Measurements from ENCODE around the gene GPR18. TPM values are rescaled to one million over a fixed set of nuclear protein-coding genes. Genes with fewer than 3 reads are reported as not detected.

GPR18 gene
- total RNA-seq, 1 experiment from 2014 or later = not detected

DNA sequence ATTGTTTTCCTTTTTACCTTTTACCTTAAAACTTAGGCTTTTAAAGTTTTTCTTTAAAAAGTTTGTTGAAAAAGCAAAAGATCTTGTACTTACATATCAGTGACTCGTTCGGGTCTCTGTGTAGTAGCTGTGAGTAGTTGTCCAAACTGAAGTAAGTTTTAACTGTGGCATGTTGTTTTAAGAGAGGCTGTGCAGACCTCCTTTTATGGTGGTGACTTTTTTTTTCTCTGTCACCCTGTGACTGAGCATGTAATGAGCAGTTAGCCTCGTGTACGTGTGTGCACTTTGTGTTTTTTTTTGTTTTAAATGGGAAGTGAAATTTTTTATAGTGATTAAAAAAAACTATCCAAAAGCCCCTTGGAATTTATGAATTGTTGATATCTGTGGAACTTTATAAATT, 49.1 kb upstream of the GPR18 start, which contains the start of gene GPR183:
Gene GPR183, minus strand, starts transcription at position 153 of the 400 bp plus-strand sequence. CDS start 11,254 bp downstream, outside the sequence.
- no peak for DNase-seq
- no peaks in the 10 kb centered on the region for H3K27me3 Mint-ChIP-seq (ENCODE audit: low read depth)
- H4K5ac ChIP-seq (ENCODE audit: insufficient read length, low read depth, low read length) = no peak within 1 kb of the TSS
- H3K9me3 Mint-ChIP-seq = no peaks in the 10 kb centered on the region
- no peak within 1 kb of the TSS for H3K23ac ChIP-seq (ENCODE audit: insufficient read length, low read depth, low read length)
- no peak within 1 kb of the TSS for H2BK20ac ChIP-seq (ENCODE audit: low read depth, low read length, poor library complexity, severe bottlenecking)
- H3K18ac ChIP-seq (ENCODE audit: insufficient read length, low read depth, low read length) = no peak within 1 kb of the TSS
- no CpG with 5 or more reads among the region's 4 CpGs for WGBS (ENCODE audit: extremely low coverage, insufficient read length, low lambda C conversion rate)
- H2BK5ac ChIP-seq (ENCODE audit: insufficient read length, low read length) = no peak within 1 kb of the TSS
- peak within 1 kb of the TSS in 1 of 3 experiments; percentile 21; a peak in 2 of 7 replicates for H3K27ac Mint-ChIP-seq
- H3K4ac ChIP-seq (ENCODE audit: low read depth, low read length) = no peak within 1 kb of the TSS
- H4K91ac ChIP-seq (ENCODE audit: insufficient read length, low read depth, low read length) = no peak within 1 kb of the TSS
- no peak within 1 kb of the TSS for H3K4me2 ChIP-seq (ENCODE audit: insufficient read depth, insufficient read length, low read length)
- H3K23me2 ChIP-seq (ENCODE audit: insufficient read length, low read depth, low read length, poor library complexity, severe bottlenecking) = no peaks in the 10 kb centered on the region
- H3K4me1 Mint-ChIP-seq = peaks cover 15 to 19% of the 10 kb centered on the region in 2 experiments
- H3K79me1 ChIP-seq (ENCODE audit: insufficient read depth, low read depth, low read length, poor library complexity, severe bottlenecking) = no peaks in the 10 kb centered on the region
- no peak within 1 kb of the TSS for H2BK120ac ChIP-seq (ENCODE audit: low read depth, low read length, poor library complexity, severe bottlenecking)
- no peak within 1 kb of the TSS for H3K56ac ChIP-seq (ENCODE audit: insufficient read length, low read depth, low read length)
- no peaks in the 10 kb centered on the region for H3K9me3 ChIP-seq (ENCODE audit: control insufficient read depth, low read depth, low read length)
- H2BK15ac ChIP-seq (ENCODE audit: low read depth, low read length) = no peak within 1 kb of the TSS; the same call in 1 of the 2 replicates
- peak within 1 kb of the TSS; percentile 8 for H3K9ac ChIP-seq (ENCODE audit: extremely low read depth, insufficient read length, low read length)
- H3K4me1 ChIP-seq (ENCODE audit: insufficient read depth, low read length) = no peaks in the 10 kb centered on the region; the same call in 1 of the 2 replicates
- TF ChIP-seq, protein P1, sequence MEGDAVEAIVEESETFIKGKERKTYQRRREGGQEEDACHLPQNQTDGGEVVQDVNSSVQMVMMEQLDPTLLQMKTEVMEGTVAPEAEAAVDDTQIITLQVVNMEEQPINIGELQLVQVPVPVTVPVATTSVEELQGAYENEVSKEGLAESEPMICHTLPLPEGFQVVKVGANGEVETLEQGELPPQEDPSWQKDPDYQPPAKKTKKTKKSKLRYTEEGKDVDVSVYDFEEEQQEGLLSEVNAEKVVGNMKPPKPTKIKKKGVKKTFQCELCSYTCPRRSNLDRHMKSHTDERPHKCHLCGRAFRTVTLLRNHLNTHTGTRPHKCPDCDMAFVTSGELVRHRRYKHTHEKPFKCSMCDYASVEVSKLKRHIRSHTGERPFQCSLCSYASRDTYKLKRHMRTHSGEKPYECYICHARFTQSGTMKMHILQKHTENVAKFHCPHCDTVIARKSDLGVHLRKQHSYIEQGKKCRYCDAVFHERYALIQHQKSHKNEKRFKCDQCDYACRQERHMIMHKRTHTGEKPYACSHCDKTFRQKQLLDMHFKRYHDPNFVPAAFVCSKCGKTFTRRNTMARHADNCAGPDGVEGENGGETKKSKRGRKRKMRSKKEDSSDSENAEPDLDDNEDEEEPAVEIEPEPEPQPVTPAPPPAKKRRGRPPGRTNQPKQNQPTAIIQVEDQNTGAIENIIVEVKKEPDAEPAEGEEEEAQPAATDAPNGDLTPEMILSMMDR (conservative IDR thresholded peaks at IDR 0.05) = no peak
- H2AK5ac ChIP-seq (ENCODE audit: insufficient read length, low read length) = no peak within 1 kb of the TSS
- no peak within 1 kb of the TSS for H3K14ac ChIP-seq (ENCODE audit: insufficient read depth, low read length)
- no peak within 1 kb of the TSS for H3T11ph ChIP-seq (ENCODE audit: low read length)
- no peaks in the 10 kb centered on the region for H4K20me1 ChIP-seq (ENCODE audit: control insufficient read depth, insufficient read depth, insufficient read length)
- no peak within 1 kb of the TSS for H2AFZ ChIP-seq (ENCODE audit: low read length)
- no peak within 1 kb of the TSS for H4K8ac ChIP-seq (replicated peaks; ENCODE audit: insufficient read length, low read depth, low read length)
- H3K36me3 Mint-ChIP-seq (ENCODE audit: insufficient read depth in 1 of 3, low read depth in 3 of 3) = peaks cover 5 to 7% (median 6%) of the 10 kb centered on the region in 3 experiments; a peak in 4 of 7 replicates
- no peak within 1 kb of the TSS for H2BK12ac ChIP-seq (ENCODE audit: insufficient read length, low read depth, low read length)
- H3K27me3 ChIP-seq (ENCODE audit: insufficient read depth, low read length) = peaks cover under 1% of the 10 kb centered on the region; the same call in 1 of the 2 replicates
- no peak within 1 kb of the TSS for H3K4me3 Mint-ChIP-seq
- H3K79me2 ChIP-seq (ENCODE audit: insufficient read depth, low read length) = 0 out of 2 replicates have a peak, but pooled peaks cover 2% of the 10 kb centered on the region
- no peak within 1 kb of the TSS for H3K27ac ChIP-seq (ENCODE audit: insufficient read length, low read depth, low read length)

All from H9 (cell line).